ACC112 (cell line): ENCODE data around the gene ARHGEF40.

Source experiments
- H2AFZ ChIP-seq: fragments of 200-600 bp; sonication (generic); one replicate; pipeline ENCODE4 v1.6.0; 2017; ENCODE audit warnings: antibody characterized with exemption, low read length; ENCODE audit not compliant: unreplicated experiment
- H3K27ac ChIP-seq: fragments of 200-600 bp; sonication (generic); 2 replicates; pipeline ENCODE4 v1.5.1; 2014; ENCODE audit warnings: low read depth, mild to moderate bottlenecking, antibody characterized with exemption, low read length, moderate library complexity
- H3K27me3 ChIP-seq: fragments of 200-600 bp; sonication (generic); 2 replicates; pipeline ENCODE4 v1.6.1; 2014; ENCODE audit warnings: mild to moderate bottlenecking, antibody characterized with exemption, low read length, moderate library complexity, mixed read lengths; ENCODE audit not compliant: insufficient read depth
- H3K36me3 ChIP-seq: fragments of 200-600 bp; sonication (generic); 2 replicates; pipeline ENCODE4 v1.6.1; 2016; ENCODE audit warnings: mild to moderate bottlenecking, antibody characterized with exemption, low read length, moderate library complexity, mixed read lengths; ENCODE audit not compliant: insufficient read depth
- H3K4me1 ChIP-seq: fragments of 200-600 bp; sonication (generic); one replicate; pipeline ENCODE4 v1.6.1; 2016; ENCODE audit warnings: low read length, mixed read lengths; ENCODE audit not compliant: insufficient read depth, unreplicated experiment, control insufficient read depth
- H3K4me3 ChIP-seq: fragments of 200-600 bp; sonication (generic); 2 replicates; pipeline ENCODE4 v1.5.1; 2014; ENCODE audit warnings: mild to moderate bottlenecking, low read depth, low read length
- H3K79me2 ChIP-seq: fragments of 200-600 bp; sonication (generic); one replicate; pipeline ENCODE4 v1.6.0; 2016; ENCODE audit warnings: low read length; ENCODE audit not compliant: control insufficient read depth, unreplicated experiment, insufficient read depth

Gene ARHGEF40

DNA sequence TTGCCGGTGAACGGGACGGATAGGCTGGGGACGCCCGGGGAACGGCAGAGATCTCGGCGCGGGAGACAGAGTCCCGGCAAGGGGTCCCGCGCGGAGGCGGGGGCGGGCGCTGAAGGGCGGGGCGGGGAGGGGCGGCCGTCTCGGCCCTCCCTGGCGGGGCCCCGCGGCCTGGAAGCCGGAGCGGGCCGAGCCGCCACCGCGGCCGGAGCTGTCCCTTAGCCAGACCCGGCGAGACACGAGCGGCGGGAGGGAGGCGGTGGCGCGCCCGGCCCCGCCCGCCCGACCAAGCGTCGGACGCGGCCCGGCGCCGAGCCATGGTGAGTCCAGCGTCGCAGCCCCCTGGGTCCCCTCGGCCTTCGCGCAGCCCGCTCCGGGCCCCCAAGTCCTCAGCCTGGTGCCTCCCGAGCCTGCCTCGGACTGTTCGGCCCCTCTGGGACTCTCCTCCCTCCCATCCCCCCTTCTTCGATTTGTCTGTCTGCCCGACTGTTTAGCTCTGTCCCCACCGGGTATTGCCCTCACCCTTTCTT is at the start of gene ARHGEF40:
Gene ARHGEF40 (plus strand): TSS at position 222 of the 527 bp plus-strand sequence. CDS start 93 bp downstream, at position 315.
- Histone ChIP-seq H2AFZ (peak within 1 kb of the TSS; percentile 73), H3K4me3 (peak within 1 kb of the TSS; percentile 92), H3K27me3 (no peaks in the 10 kb centered on the region), H3K79me2 (peaks cover 4% of the 10 kb centered on the region), H3K27ac (peak within 1 kb of the TSS; percentile 80), H3K36me3 (peaks cover 4% of the 10 kb centered on the region; the same call in 1 of the 2 replicates), H3K4me1 (peaks cover 26% of the 10 kb centered on the region)

DNA sequence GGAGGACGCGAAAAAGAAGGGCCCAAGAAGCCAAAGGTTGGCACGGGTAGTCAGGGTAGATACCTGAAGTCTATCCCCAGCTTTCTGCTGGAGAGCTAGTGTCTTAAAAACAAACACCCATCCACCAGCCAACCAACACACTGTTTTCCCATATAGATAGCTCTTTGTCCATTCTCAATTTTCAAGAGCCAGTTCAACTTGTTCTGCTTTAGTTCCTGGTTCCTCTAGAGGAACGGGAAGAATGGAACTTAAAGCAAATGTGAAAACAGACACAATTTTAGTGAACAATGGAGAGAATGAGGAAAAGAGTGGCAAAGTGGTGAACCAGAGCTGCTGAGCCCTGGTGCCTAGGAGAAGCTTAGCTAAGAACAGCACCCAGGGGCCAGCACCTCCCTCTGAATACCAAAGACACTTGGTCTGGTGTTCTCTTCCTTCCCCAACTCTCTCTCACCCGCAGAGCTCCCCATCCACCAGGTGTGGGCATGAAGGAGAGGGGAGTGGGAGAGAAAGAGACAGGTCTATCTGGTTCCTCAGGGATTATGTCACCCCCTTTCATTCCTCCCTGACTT is 49.0 kb upstream of the ARHGEF40 start:
- no peak overlapping the region for H3K27ac ChIP-seq
- no peaks in the 10 kb centered on the region for H3K36me3 ChIP-seq
- H3K79me2 ChIP-seq: no peaks in the 10 kb centered on the region
- H3K4me1 ChIP-seq: no peaks in the 10 kb centered on the region
- no peak overlapping the region for H3K4me3 ChIP-seq
- no peak overlapping the region for H2AFZ ChIP-seq
- peaks cover 74% of the 10 kb centered on the region for H3K27me3 ChIP-seq

DNA sequence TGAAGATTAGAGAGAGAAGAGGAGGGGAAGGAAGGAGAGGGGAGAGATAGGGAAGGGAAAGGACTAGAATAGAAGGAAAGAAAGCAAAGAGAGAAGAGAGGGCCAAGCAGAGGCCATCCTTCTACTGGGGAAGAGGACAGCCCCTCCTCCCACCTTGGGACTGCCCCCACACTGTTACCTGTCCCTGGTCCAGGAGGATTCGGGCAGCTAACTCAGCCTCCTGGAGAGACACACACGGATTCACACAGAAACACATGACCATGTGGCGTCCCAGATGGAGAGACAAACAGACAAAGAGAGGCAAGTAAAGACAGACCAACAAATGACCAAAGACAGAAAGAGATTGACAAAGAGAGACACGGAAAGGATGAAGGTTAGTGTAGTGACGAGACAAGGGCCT is 47.4 kb upstream of the ARHGEF40 start:
- H3K79me2 ChIP-seq: no peaks in the 10 kb centered on the region
- no peak overlapping the region for H2AFZ ChIP-seq
- H3K4me3 ChIP-seq: no peak overlapping the region
- no peak overlapping the region for H3K27ac ChIP-seq
- no peaks in the 10 kb centered on the region for H3K36me3 ChIP-seq
- peaks cover 82% of the 10 kb centered on the region for H3K27me3 ChIP-seq
- no peaks in the 10 kb centered on the region for H3K4me1 ChIP-seq

DNA sequence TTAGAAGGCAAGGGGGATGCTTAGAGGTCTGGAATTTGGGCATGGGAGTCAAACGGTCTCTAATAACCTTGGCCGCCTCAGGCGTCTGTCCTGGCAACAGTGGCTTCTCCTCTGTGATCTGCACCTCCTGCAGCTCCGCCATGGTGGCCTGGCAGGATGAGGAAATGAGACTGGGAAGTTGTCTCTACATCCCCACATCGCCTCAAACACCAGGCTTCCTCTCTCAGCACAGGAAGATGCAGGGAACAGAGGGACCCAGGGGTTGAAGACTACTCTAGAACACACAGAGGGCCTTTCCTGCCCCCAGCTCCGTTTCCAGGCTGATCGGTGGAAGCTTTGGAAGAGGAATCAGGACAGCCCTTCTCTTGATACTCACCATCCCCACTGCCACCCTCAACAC is 46.9 kb upstream of the ARHGEF40 start:
- Histone ChIP-seq H3K36me3 (no peaks in the 10 kb centered on the region), H3K79me2 (no peaks in the 10 kb centered on the region), H3K27ac (no peak overlapping the region), H3K27me3 (peaks cover 82% of the 10 kb centered on the region), H3K4me1 (no peaks in the 10 kb centered on the region), H2AFZ (no peak overlapping the region), H3K4me3 (no peak overlapping the region)

DNA sequence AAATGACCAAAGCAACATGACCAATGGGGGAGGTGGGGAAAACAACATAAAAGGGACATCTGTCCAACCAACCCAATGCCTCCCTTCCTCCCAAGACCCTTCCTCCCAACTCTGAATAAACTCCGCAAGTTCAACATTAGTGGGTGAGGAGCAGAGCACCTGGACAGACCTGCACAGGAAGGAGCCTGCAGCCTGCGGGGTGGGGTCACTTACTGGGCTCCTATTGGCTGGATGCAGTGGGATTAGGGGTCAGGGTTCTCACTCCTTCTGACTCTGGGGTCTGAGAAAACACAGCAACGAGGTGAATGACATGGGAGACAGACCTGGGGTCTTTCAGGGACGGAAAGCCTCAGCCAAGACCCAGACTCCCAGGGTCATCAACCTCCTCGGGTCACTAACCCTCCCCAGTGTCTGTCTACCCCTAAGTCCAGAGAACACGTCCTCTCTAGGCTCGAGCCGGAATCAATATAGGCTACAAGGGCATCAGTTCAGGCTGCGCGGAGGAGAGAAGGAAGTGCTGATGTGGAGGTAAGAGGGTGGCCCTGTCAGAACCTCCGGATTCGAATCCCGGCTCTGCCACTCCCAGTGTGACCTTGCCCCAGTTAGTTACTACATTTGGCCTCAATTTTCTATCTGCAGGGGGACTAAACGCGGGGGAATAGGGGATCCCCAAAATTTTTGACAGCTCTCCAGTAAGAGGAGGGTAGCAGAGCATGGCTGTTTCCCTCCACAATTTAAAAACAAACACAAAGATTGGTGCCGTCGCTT is 46.1 kb upstream of the ARHGEF40 start:
- no peaks in the 10 kb centered on the region for H3K79me2 ChIP-seq
- H2AFZ ChIP-seq: no peak overlapping the region
- H3K36me3 ChIP-seq: no peaks in the 10 kb centered on the region
- no peak overlapping the region for H3K27ac ChIP-seq
- H3K27me3 ChIP-seq: peaks cover 79% of the 10 kb centered on the region
- no peaks in the 10 kb centered on the region for H3K4me1 ChIP-seq
- peak overlapping the region; percentile 75 for H3K4me3 ChIP-seq

DNA sequence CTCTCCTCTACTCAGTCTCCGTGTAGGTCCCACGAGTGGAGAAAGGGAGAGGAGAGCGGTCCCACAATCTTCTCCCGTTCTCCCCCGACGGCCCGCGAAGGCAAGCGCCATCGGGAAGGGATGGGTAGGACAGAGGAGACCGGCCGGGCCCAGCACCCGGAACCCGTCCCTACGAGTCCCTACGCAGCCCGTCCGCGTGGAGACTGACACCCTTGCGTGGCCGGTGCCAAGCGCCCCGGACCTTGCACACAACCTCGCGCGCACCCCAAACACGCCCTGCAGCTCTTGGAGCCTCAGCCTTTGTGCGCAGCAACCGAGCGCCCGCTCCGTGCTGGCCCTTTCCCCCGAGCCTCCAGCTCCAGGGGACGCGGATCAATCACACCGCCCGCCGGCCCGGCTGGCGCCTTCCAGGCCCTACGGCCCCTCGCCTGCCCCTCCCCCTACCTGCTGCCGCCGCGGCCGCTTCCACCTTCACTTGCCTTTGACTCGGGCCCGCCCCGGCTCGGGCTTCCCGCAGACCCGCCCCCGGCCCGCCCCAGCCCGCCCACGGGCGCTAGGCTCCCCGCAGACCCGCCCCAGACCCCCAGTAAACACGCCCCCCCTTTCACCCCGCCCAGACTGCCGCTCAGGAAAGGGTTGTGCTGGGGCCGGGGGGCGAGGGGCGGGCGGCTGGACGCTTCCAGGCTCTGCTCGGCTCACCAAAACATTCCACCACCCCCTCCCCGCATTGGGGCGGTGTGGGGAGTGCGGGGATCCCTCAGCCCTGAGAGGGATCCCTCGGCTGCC is 45.3 kb upstream of the ARHGEF40 start, which contains the start of gene NDRG2:
Gene NDRG2 (minus strand): TSS at position 477 of the 786 bp plus-strand sequence. CDS start 1,746 bp downstream, outside the sequence.
- Histone ChIP-seq H3K4me3 (peak within 1 kb of the TSS; percentile 75), H3K4me1 (no peaks in the 10 kb centered on the region), H3K36me3 (no peaks in the 10 kb centered on the region), H2AFZ (peak within 1 kb of the TSS; percentile 95), H3K27ac (no peak within 1 kb of the TSS), H3K27me3 (peaks cover 80% of the 10 kb centered on the region), H3K79me2 (no peaks in the 10 kb centered on the region)

DNA sequence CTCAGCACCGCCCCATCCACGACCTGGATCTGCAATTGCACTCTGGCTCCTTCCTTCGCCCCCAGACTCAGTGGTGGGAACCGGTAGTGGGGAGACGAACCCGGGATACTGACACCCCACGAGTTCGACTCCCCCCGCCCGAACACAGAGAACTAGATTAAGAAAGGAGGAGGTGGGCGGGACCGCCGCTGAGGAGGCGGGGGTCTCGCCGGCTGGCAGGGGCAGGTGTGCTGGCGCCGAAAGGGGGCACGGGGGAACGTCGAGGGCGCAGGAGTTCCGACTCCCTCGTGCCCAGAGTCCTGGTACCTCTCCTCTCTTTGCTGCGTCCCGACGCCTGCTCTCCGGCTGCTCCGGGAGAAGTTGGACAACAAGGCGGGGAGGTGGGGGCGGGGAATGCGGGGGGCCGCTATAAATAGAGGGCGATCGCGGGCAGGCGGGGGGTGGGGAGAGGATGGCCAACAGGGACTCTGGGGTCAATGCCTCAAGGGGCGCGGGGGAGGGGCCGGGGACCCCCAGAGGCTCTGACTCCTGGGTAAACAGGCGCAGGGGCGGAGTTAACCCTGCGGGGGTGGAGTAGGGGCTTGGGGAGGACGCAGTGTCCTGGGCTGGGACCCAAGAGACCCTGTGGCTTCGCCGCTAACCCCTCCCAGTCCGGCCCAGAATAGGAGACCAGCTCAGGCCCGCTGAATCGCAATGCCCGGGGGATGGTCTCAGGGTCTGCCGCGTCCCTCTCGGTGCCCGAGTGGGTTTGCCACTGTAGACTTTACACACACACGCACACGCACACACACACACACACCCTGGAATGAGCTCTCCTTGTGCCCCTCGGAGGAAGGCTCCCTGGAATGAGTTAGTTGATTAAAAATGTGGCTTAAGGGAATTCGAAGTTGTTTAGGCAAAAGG is 44.5 kb upstream of the ARHGEF40 start:
- Histone ChIP-seq H2AFZ (peak overlapping the region; percentile 95), H3K79me2 (no peaks in the 10 kb centered on the region), H3K27ac (no peak overlapping the region), H3K4me3 (peak overlapping the region; percentile 75), H3K27me3 (peaks cover 83% of the 10 kb centered on the region), H3K4me1 (no peaks in the 10 kb centered on the region), H3K36me3 (no peaks in the 10 kb centered on the region)

DNA sequence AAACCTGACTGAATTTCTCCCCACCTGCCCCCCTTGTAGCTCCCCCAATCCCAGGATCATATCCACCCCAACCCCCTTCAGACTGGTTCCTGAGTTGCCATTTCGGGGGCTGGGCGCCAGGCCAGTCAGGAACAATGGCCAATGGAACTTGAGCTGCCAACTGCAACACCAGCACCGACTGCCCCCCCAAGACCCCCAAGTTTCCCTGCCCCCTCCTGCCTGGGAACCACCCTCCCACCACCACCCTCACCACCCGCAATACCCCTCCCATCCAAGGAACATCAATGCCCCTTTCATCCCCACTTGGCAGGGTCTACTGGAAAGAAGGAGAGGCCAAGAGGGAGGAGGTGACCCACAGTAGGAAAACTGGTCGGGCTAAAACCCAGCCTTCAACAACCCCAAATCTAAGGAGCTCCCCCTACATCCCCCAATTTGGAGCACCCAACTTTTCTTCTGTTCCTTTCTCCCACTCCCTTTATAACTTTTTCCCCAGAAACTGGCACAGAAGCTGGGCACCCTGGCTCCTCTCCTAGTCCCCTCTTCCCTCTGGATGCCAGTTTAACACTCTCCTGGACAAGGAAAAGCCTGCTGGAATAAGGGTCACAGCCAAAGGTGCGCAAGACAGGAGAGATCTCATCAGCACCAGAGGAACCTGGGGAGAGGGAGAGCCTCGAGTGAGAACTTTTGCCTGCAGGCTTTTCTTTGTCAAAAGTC is 43.7 kb upstream of the ARHGEF40 start:
- H3K79me2 ChIP-seq: no peaks in the 10 kb centered on the region
- peaks cover 83% of the 10 kb centered on the region for H3K27me3 ChIP-seq
- H2AFZ ChIP-seq: no peak overlapping the region
- no peak overlapping the region for H3K4me3 ChIP-seq
- H3K4me1 ChIP-seq: no peaks in the 10 kb centered on the region
- no peak overlapping the region for H3K27ac ChIP-seq
- H3K36me3 ChIP-seq: no peaks in the 10 kb centered on the region

DNA sequence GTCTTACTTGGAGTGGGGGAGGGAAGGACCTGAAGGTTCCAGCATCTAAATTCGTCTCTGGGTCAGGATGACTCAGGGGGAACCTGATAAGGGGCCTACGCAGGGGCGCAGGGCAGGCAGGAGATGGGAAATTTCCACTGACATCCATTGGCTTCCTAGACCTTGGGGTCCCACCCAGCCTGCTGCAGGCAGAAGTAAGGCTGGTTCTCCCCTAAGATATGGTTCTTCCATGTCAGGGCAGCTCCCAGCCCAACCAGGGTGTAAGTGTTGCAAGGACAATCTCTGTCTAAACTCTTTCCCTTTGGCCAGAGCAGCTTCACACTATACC is 43.2 kb upstream of the ARHGEF40 start:
- no peak overlapping the region for H2AFZ ChIP-seq
- no peaks in the 10 kb centered on the region for H3K4me1 ChIP-seq
- H3K79me2 ChIP-seq: no peaks in the 10 kb centered on the region
- H3K36me3 ChIP-seq: no peaks in the 10 kb centered on the region
- H3K27me3 ChIP-seq: peaks cover 83% of the 10 kb centered on the region
- no peak overlapping the region for H3K4me3 ChIP-seq
- H3K27ac ChIP-seq: no peak overlapping the region
